Gastrocnemius medialis (tissue), 4 donors: ENCODE data around the gene ZNF775. TPM values are rescaled to one million over a fixed set of nuclear protein-coding genes. Genes with fewer than 3 reads are reported as not detected.

ENCODE experiments used
- ATAC-seq, 2 donors: fragments of 150-250 bp; one replicate each; pipeline ENCODE4 v1.9.1; 2016
- DNase-seq, 2 donors: peaks; one replicate each; pipeline ENCODE4 v3.0.0-alpha.2; 2019
- H3K27ac ChIP-seq, 4 donors: fragments of 200-600 bp; sonication (generic); 1 replicate in 1 of 4; 2 replicates in 3 of 4; pipeline ENCODE4 v1.5.1; 2016 to 2018; ENCODE audit warnings: mild to moderate bottlenecking in 2 of 4, moderate library complexity in 1 of 4
- H3K27me3 ChIP-seq, 3 donors: fragments of 200-600 bp; sonication (generic) in 2 of 3; 1 replicate in 1 of 3; 2 replicates in 2 of 3; pipeline versions ENCODE4 v1.5.1 to v1.6.0; 2016 to 2019; ENCODE audit warnings: mild to moderate bottlenecking in 1 of 3, moderate library complexity in 1 of 3
- H3K36me3 ChIP-seq, 2 donors: fragments of 200-600 bp; sonication (generic) in 1 of 2; one replicate each; pipeline ENCODE4 v1.5.1; 2017 to 2018
- H3K4me1 ChIP-seq, 2 donors: fragments of 200-600 bp; sonication (generic) in 1 of 2; one replicate each; pipeline ENCODE4 v1.5.1; 2016 to 2017; ENCODE audit warnings: mild to moderate bottlenecking in 2 of 2
- H3K4me3 ChIP-seq, 4 donors: fragments of 200-600 bp; sonication (generic) in 3 of 4; 1 replicate in 1 of 4; 2 replicates in 3 of 4; pipeline ENCODE4 v1.5.1; 2016 to 2019; ENCODE audit warnings: mild to moderate bottlenecking in 2 of 4
- H3K9me3 ChIP-seq, 3 donors: fragments of 200-600 bp; sonication (generic) in 2 of 3; 1 replicate in 1 of 3; 2 replicates in 2 of 3; pipeline ENCODE4 v1.5.1; 2016 to 2019
- POLR2A ChIP-seq, 2 donors: fragments of 450-650 bp; IDR thresholded peaks; one replicate each; pipeline ENCODE4 v1.6.1; 2017; ENCODE audit warnings: antibody characterized with exemption in 2 of 2, mild to moderate bottlenecking in 2 of 2, moderate library complexity in 2 of 2
- in situ Hi-C, 4 donors: fragments of 200-750 bp; cut with MboI; loops; one replicate each; pipeline versions ENCODE4 v1.15.0 to v1.8.0; 2017; ENCODE audit warnings: low sequenced_read_pairs in 4 of 4
- intact Hi-C: fragments of 100-400 bp; cut with DNase I; formaldehyde crosslinking; loops from one replicate; pipeline ENCODE4 v1.15.1; 2023; ENCODE audit warnings: low total_unique reads
- total RNA-seq, 4 donors: library from RNA; depleted of rRNA; stranded (reverse); fragments of >200 nt; gene quantifications; one replicate each; pipeline versions ENCODE4 v1.1.0 to v1.2.3, GENCODE V29; 2016
- TF ChIP-seq, protein P1 (sequence below), 5 experiments: fragments of 450-650 bp in 3 of 5; fragments of 200-600 bp in 2 of 5; sonication (generic) in 2 of 5; IDR thresholded peaks in 4 of 5; conservative IDR thresholded peaks in 1 of 5; 1 replicate in 4 of 5; 2 replicates in 1 of 5; pipeline ENCODE4 v1.5.1; 2016 to 2019; ENCODE audit warnings: antibody characterized with exemption in 5 of 5, mild to moderate bottlenecking in 3 of 5, moderate library complexity in 3 of 5

Gene ZNF775
- total RNA-seq, result 1 to 10 TPM; 3.1 to 7.5 (median 3.3) TPM

DNA sequence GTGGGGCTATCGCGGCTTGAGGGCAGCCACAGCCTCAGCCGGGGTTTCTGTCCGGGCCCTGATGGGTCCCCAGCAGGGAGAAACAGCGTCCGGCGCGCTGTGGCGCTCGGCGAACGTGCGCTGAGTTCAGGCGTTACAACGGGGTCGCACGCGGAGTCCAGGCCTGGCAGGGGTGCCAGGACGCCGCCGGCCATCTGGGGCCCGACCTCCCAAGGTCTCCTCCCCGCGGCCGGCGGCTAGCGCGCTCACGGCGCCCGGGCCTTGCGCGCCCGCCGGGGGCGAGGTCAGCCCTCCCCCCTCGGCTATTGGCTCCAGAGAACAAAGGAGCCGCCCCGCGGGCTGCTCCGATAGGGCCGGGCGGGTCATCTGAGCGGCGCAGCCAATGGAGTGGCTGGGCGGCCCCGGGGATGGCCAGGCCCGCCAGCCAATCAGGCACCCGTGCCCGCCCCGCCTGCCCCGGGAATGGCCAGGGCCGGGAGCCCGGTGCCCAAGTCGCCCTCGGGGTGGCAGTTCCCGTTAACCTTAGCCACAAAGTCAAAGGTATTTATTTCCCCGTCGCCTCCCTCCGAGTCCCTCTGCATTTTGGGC is at the start of gene ZNF775:
TSS of gene ZNF775 (plus strand) at position 478 of the 588 bp plus-strand sequence. CDS start 9,141 bp downstream, outside the sequence.
- Histone ChIP-seq H3K9me3 (no peaks in the 10 kb centered on the region), H3K4me3 (peak within 1 kb of the TSS; percentile 73 to 98 (median 80)), H3K36me3 (peaks cover 0 to 7% of the 10 kb centered on the region in 2 donors), H3K27me3 (no peaks in the 10 kb centered on the region), H3K4me1 (peaks cover 16 to 17% of the 10 kb centered on the region in 2 donors), H3K27ac (peak within 1 kb of the TSS; percentile 93 to 99 (median 96))
- ATAC-seq, result peak; percentile 82 to 83
- intact Hi-C loops, result loop anchor here (1.0 to 5.0 kb wide), 2 partner anchors 26 to 507 kb away; partner anchors contain the start of gene ATP6V0E2
- in situ Hi-C loops, result no loop called here
- peak; percentile 97 to 98 for DNase-seq
- peak; percentile 91 to 96 for TF ChIP-seq POLR2A (IDR thresholded peaks at IDR 0.05)
- TF ChIP-seq, protein P1, sequence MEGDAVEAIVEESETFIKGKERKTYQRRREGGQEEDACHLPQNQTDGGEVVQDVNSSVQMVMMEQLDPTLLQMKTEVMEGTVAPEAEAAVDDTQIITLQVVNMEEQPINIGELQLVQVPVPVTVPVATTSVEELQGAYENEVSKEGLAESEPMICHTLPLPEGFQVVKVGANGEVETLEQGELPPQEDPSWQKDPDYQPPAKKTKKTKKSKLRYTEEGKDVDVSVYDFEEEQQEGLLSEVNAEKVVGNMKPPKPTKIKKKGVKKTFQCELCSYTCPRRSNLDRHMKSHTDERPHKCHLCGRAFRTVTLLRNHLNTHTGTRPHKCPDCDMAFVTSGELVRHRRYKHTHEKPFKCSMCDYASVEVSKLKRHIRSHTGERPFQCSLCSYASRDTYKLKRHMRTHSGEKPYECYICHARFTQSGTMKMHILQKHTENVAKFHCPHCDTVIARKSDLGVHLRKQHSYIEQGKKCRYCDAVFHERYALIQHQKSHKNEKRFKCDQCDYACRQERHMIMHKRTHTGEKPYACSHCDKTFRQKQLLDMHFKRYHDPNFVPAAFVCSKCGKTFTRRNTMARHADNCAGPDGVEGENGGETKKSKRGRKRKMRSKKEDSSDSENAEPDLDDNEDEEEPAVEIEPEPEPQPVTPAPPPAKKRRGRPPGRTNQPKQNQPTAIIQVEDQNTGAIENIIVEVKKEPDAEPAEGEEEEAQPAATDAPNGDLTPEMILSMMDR (IDR thresholded peaks at IDR 0.05 in 4 of 5, conservative IDR thresholded peaks at IDR 0.05 in 1 of 5), result peak in 1 of 5 experiments; percentile 8

DNA sequence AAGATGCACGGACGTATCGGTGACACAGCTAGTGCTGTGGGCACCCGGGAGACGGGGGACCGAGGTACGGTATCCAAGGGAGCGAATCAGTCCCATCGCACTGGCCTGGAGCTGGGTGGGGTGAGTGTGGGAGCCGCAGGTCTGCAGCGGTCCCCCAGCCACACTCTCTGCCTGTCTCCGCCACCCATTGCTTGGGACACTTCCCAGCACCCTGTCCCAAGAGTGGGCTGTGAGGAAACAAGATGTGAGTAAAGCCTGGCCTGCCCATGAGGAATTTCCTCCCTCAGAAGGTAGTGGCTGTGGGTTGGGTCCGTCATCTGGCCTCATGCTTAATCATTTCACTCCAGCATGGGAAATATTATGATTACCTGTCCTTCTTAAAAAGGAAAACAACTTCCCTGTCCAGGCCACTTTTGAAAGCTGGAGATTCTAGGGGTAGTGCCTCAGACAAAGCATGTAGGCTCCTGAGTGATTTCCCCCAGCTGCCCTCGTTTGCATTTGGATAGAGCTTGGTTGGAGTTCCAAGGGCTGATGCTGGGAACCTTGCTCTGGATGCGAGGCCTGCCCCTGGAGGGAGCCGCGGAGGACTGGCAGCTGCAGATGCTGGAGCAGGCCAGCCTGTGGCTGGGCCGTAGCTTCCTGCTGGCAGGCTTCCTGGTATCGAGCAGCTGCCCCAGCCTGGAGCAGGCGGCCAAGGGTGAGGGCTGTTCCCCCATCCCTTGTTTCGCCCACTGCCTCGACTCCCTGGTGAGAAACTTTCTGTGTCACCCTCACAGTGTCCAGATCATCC is 49.6 kb upstream of the ZNF775 start:
- no peak overlapping the region for H3K4me3 ChIP-seq
- TF ChIP-seq POLR2A (IDR thresholded peaks at IDR 0.05), result no peak
- TF ChIP-seq, protein P1 (IDR thresholded peaks at IDR 0.05 in 4 of 5, conservative IDR thresholded peaks at IDR 0.05 in 1 of 5), result no peak
- H3K36me3 ChIP-seq, result no peaks in the 10 kb centered on the region
- no peak for DNase-seq
- no peak overlapping the region for H3K27ac ChIP-seq
- H3K27me3 ChIP-seq, result no peaks in the 10 kb centered on the region
- intact Hi-C loops (no loop called here), in situ Hi-C loops (no loop called here)
- H3K4me1 ChIP-seq, result no peaks in the 10 kb centered on the region
- no peak for ATAC-seq
- H3K9me3 ChIP-seq, result no peaks in the 10 kb centered on the region

DNA sequence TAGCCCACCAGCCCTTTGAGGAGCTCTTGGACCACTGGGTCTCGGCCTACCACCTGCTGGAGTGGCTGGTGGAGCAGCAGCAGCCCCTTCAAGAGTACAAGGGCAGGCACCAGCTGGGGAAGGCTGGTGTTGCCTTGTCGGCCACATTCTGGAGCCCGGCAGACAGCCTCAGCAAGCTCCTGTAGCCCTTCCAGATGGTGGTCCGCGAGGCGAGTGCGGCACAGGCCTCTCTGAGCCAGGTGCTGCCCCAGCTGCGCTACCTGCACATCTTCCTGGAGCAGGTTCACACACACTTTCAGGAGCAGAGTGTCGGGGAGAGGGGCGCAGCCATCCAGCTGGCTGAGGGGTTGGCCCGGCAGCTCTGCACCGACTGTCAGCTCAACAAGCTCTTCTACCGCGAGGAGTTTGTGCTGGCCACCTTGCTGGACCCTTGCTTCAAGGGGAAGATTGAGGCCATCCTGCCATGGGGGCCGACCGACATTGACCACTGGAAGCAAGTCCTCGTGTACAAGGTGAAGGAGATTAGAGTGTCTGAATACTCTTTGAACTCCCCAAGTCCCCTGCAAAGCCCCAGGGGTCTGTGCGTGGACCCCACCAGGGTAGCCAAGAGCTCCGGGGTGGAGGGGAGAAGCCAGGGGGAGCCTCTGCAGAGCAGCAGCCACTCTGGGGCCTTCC is 48.8 kb upstream of the ZNF775 start:
- H3K9me3 ChIP-seq, result no peaks in the 10 kb centered on the region
- no peak overlapping the region for H3K27ac ChIP-seq
- H3K27me3 ChIP-seq, result no peaks in the 10 kb centered on the region
- intact Hi-C loops (no loop called here), in situ Hi-C loops (no loop called here)
- DNase-seq (no peak), ATAC-seq (no peak)
- TF ChIP-seq POLR2A (IDR thresholded peaks at IDR 0.05), result no peak
- TF ChIP-seq, protein P1 (IDR thresholded peaks at IDR 0.05 in 4 of 5, conservative IDR thresholded peaks at IDR 0.05 in 1 of 5), result no peak
- H3K36me3 ChIP-seq, result no peaks in the 10 kb centered on the region
- no peaks in the 10 kb centered on the region for H3K4me1 ChIP-seq
- no peak overlapping the region for H3K4me3 ChIP-seq

DNA sequence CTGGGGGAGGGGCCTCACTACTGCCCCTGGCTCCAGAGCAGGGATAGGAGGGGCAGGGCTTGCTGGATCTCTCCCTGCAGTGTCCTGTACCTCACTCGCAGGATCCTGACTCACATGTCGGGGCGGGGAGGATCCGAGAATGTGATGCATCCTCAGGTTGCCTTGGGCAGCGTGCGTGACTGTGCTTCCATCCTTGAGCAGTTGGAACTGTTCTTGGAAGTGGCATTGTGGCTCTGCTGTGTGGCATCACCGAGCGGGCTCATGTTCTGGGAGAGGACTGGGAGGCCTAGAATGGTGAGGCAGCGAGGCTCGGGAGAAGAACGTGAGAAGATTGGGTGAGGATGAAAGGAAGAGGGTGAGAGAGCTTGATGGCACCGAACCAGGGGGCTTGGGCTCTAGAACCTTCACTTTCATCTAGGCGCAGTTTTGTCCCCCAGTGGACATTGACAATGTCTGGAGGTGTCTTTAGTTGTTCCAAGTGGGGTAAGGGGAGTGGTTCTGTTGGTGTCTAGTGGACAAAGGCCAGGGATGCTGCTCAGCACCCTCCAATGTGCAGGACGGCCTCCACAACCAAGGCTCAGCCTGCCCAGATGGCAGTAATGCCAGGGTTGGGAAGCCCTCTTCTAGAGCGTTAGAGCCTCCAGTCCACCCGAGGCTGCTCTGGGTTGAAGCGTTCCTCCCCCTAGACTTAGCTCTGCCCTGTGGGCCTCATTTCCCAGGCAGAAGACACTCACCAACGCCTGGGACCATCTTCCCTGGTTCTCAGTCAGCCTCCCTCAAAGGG is 46.1 kb upstream of the ZNF775 start:
- in situ Hi-C loops, result no loop called here
- intact Hi-C loops, result no loop called here
- Histone ChIP-seq H3K4me3 (no peak overlapping the region), H3K27ac (no peak overlapping the region), H3K36me3 (no peaks in the 10 kb centered on the region), H3K4me1 (no peaks in the 10 kb centered on the region), H3K27me3 (no peaks in the 10 kb centered on the region), H3K9me3 (no peaks in the 10 kb centered on the region)
- ATAC-seq (no peak), DNase-seq (no peak)
- no peak for TF ChIP-seq POLR2A (IDR thresholded peaks at IDR 0.05)
- TF ChIP-seq, protein P1 (IDR thresholded peaks at IDR 0.05 in 4 of 5, conservative IDR thresholded peaks at IDR 0.05 in 1 of 5), result no peak
